GM12878 (cell line): ENCODE measurements around the gene KCNH6. TPM values are rescaled to one million over a fixed set of nuclear protein-coding genes. Genes with fewer than 3 reads are reported as not detected.

ENCODE experiments used
- BCL3 ChIP-seq: IDR thresholded peaks from 2 replicates; pipeline ENCODE4 v1.6.1; 2011; ENCODE audit warnings: borderline replicate concordance, low read depth, mild to moderate bottlenecking, moderate library complexity, low read length; ENCODE audit not compliant: insufficient read depth, poor library complexity, severe bottlenecking
- IRF4 ChIP-seq: IDR thresholded peaks from 2 replicates; pipeline ENCODE4 v1.6.1; 2011; ENCODE audit warnings: low read depth, low read length
- MYC ChIP-seq: IDR thresholded peaks from 2 replicates; pipeline ENCODE4 v1.6.1; 2011; ENCODE audit warnings: mild to moderate bottlenecking, low read length, moderate library complexity, inconsistent platforms; ENCODE audit not compliant: insufficient read depth, insufficient replicate concordance, insufficient read length, severe bottlenecking
- NFIC ChIP-seq: IDR thresholded peaks from 2 replicates; pipeline ENCODE4 v1.6.1; 2012; ENCODE audit warnings: low read depth, mild to moderate bottlenecking, inconsistent platforms, low read length, moderate library complexity
- SKIL ChIP-seq: fragments of 450-650 bp; IDR thresholded peaks from 2 replicates; pipeline ENCODE4 v1.6.1; 2017; ENCODE audit warnings: mild to moderate bottlenecking, low read depth, inconsistent platforms; ENCODE audit not compliant: poor library complexity, severe bottlenecking
- polyA plus RNA-seq, 11 experiments: library from polyadenylated mRNA; depleted of rRNA in 4 of 11; unstranded in 6 of 11; stranded (reverse) in 5 of 11; fragments of >200 nt; fragmentation: Nextera tagmentation in 4 of 11; fragmentation: Illumina TruSeq in 1 of 11; extraction: Ambion mirVana in 4 of 11; extraction: Trizol in 1 of 11; gene quantifications; 1 replicate in 1 of 11; 2 replicates in 10 of 11; pipeline versions ENCODE4 v1.2.1 to v1.2.3, GENCODE V29; 2011 to 2016; ENCODE audit warnings: inconsistent platforms in 2 of 11, missing spikeins in 2 of 11, low read depth in 1 of 11
- small RNA-seq: library from RNA; depleted of rRNA; stranded (forward); fragments of <200 nt; gene quantifications from one replicate; pipeline ENCODE3, GENCODE V24; 2014
- total RNA-seq, 4 experiments: library from RNA; depleted of rRNA in 3 of 4; stranded (reverse); fragments of >200 nt in 3 of 4; fragmentation: Illumina TruSeq in 1 of 4; extraction: Trizol in 1 of 4; gene quantifications; 2 replicates each; pipeline versions ENCODE4 v1.2.1 to v1.2.3, GENCODE V29; 2013 to 2021
- TF ChIP-seq, protein P1 (sequence below): IDR thresholded peaks from 2 replicates; pipeline ENCODE4 v1.6.1; 2011; ENCODE audit warnings: low read depth, low read length, improper control_type of control experiment, borderline replicate concordance

The KCNH6 gene
- total and polyA plus RNA-seq, 10 of the 15 experiments (the other 5 are each of a cell fraction or from before 2014, with no cell fraction given), result not detected

- TF ChIP-seq BCL3 (no peak), IRF4 (no peak), NFIC (no peak), MYC (no peak), SKIL (no peak)
- TF ChIP-seq, protein P1, sequence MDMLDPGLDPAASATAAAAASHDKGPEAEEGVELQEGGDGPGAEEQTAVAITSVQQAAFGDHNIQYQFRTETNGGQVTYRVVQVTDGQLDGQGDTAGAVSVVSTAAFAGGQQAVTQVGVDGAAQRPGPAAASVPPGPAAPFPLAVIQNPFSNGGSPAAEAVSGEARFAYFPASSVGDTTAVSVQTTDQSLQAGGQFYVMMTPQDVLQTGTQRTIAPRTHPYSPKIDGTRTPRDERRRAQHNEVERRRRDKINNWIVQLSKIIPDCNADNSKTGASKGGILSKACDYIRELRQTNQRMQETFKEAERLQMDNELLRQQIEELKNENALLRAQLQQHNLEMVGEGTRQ, result no peak
Observed at GRCh38 chr17:63595132-63595531, 72.0 kb downstream of the KCNH6 start (continued).

Small RNA genes within 50 kb of the gene (small RNA-seq; reads per million reads assigned to genes)
- not detected for gene RNU6-288P

Other genes with a start within 250 kb of the KCNH6 start
- gene CYB561, start 77.1 kb upstream of the KCNH6 start, total RNA-seq (2014; rRNA removed), result 2.8 and 2.9 TPM in 2 replicates
- 1.4 and 1.6 TPM in 2 replicates for gene CYB561, start 77.1 kb upstream of the KCNH6 start, total RNA-seq (2014; rRNA removed; fragmentation: Illumina TruSeq; extraction: Trizol)
- 3.3 and 4.2 TPM in 2 replicates for gene CYB561, start 77.1 kb upstream of the KCNH6 start, total RNA-seq (2021)
- gene CYB561, start 77.1 kb upstream of the KCNH6 start, polyA plus RNA-seq (2011; rRNA removed), result 1.1 and 1.9 TPM in 2 replicates
- gene CYB561, start 77.1 kb upstream of the KCNH6 start, polyA plus RNA-seq (2014; fragmentation: Illumina TruSeq; extraction: Trizol), result 1.3 and 2.0 TPM in 2 replicates
- under 1 TPM; 0.52 to 0.93 TPM for gene CYB561, start 77.1 kb upstream of the KCNH6 start, polyA plus RNA-seq (2014; fragmentation: Nextera tagmentation; extraction: Ambion mirVana)
- 4.8 and 6.9 TPM in 2 replicates for gene CYB561, start 77.1 kb upstream of the KCNH6 start, polyA plus RNA-seq (2014; rRNA removed)
- 1 to 10 TPM; 3.3 TPM for gene CYB561, start 77.1 kb upstream of the KCNH6 start, polyA plus RNA-seq (2016; fragmentation: Nextera tagmentation; extraction: Ambion mirVana)
- not detected in 2 replicates for gene ACE, start 46.3 kb upstream of the KCNH6 start, total RNA-seq (2014; rRNA removed)
- not detected in 2 replicates for gene ACE, start 46.3 kb upstream of the KCNH6 start, total RNA-seq (2014; rRNA removed; fragmentation: Illumina TruSeq; extraction: Trizol)
- gene ACE, start 46.3 kb upstream of the KCNH6 start, total RNA-seq (2021), result 0.08 and 0.46 TPM in 2 replicates
- gene ACE, start 46.3 kb upstream of the KCNH6 start, polyA plus RNA-seq (2011; rRNA removed), result not detected in 2 replicates
- gene ACE, start 46.3 kb upstream of the KCNH6 start, polyA plus RNA-seq (2014; fragmentation: Illumina TruSeq; extraction: Trizol), result not detected in 2 replicates
- not detected for gene ACE, start 46.3 kb upstream of the KCNH6 start, polyA plus RNA-seq (2014; fragmentation: Nextera tagmentation; extraction: Ambion mirVana)
- 0.03 TPM in 1 of 2 replicates, not detected in the other for gene ACE, start 46.3 kb upstream of the KCNH6 start, polyA plus RNA-seq (2014; rRNA removed)
- gene ACE, start 46.3 kb upstream of the KCNH6 start, polyA plus RNA-seq (2016; fragmentation: Nextera tagmentation; extraction: Ambion mirVana), result not detected
- 36.6 and 37.0 TPM in 2 replicates for gene DCAF7, start 27.1 kb downstream of the KCNH6 start, total RNA-seq (2014; rRNA removed)
- 29.1 and 29.3 TPM in 2 replicates for gene DCAF7, start 27.1 kb downstream of the KCNH6 start, total RNA-seq (2014; rRNA removed; fragmentation: Illumina TruSeq; extraction: Trizol)
- 99.8 and 103 TPM in 2 replicates for gene DCAF7, start 27.1 kb downstream of the KCNH6 start, total RNA-seq (2021)
- 45.5 and 60.7 TPM in 2 replicates for gene DCAF7, start 27.1 kb downstream of the KCNH6 start, polyA plus RNA-seq (2011; rRNA removed)
- 65.4 and 67.5 TPM in 2 replicates for gene DCAF7, start 27.1 kb downstream of the KCNH6 start, polyA plus RNA-seq (2014; fragmentation: Illumina TruSeq; extraction: Trizol)
- gene DCAF7, start 27.1 kb downstream of the KCNH6 start, polyA plus RNA-seq (2014; fragmentation: Nextera tagmentation; extraction: Ambion mirVana), result 10 to 100 TPM; 27.0 to 27.4 TPM
- 48.3 and 52.4 TPM in 2 replicates for gene DCAF7, start 27.1 kb downstream of the KCNH6 start, polyA plus RNA-seq (2014; rRNA removed)
- 10 to 100 TPM; 76.5 to 85.0 TPM for gene DCAF7, start 27.1 kb downstream of the KCNH6 start, polyA plus RNA-seq (2016; fragmentation: Nextera tagmentation; extraction: Ambion mirVana)
- 11.8 and 14.3 TPM in 2 replicates for gene TACO1, start 77.5 kb downstream of the KCNH6 start, total RNA-seq (2014; rRNA removed)
- gene TACO1, start 77.5 kb downstream of the KCNH6 start, total RNA-seq (2014; rRNA removed; fragmentation: Illumina TruSeq; extraction: Trizol), result 18.7 and 19.9 TPM in 2 replicates
- gene TACO1, start 77.5 kb downstream of the KCNH6 start, total RNA-seq (2021), result 31.0 and 31.1 TPM in 2 replicates
- gene TACO1, start 77.5 kb downstream of the KCNH6 start, polyA plus RNA-seq (2011; rRNA removed), result 24.9 and 26.7 TPM in 2 replicates
- gene TACO1, start 77.5 kb downstream of the KCNH6 start, polyA plus RNA-seq (2014; fragmentation: Illumina TruSeq; extraction: Trizol), result 27.1 and 27.3 TPM in 2 replicates
- gene TACO1, start 77.5 kb downstream of the KCNH6 start, polyA plus RNA-seq (2014; fragmentation: Nextera tagmentation; extraction: Ambion mirVana), result 10 to 100 TPM in 1 of 2 experiments, 1 to 10 TPM in 1; 8.5 to 16.1 TPM
- gene TACO1, start 77.5 kb downstream of the KCNH6 start, polyA plus RNA-seq (2014; rRNA removed), result 30.8 and 32.7 TPM in 2 replicates
- gene TACO1, start 77.5 kb downstream of the KCNH6 start, polyA plus RNA-seq (2016; fragmentation: Nextera tagmentation; extraction: Ambion mirVana), result 10 to 100 TPM; 33.7 to 38.6 TPM
- gene MAP3K3, start 99.1 kb downstream of the KCNH6 start, total RNA-seq (2014; rRNA removed), result 24.1 and 24.3 TPM in 2 replicates
- 16.0 and 17.2 TPM in 2 replicates for gene MAP3K3, start 99.1 kb downstream of the KCNH6 start, total RNA-seq (2014; rRNA removed; fragmentation: Illumina TruSeq; extraction: Trizol)
- 22.9 and 23.2 TPM in 2 replicates for gene MAP3K3, start 99.1 kb downstream of the KCNH6 start, total RNA-seq (2021)
- gene MAP3K3, start 99.1 kb downstream of the KCNH6 start, polyA plus RNA-seq (2011; rRNA removed), result 11.6 and 13.8 TPM in 2 replicates
- gene MAP3K3, start 99.1 kb downstream of the KCNH6 start, polyA plus RNA-seq (2014; fragmentation: Illumina TruSeq; extraction: Trizol), result 10.3 and 16.1 TPM in 2 replicates
- gene MAP3K3, start 99.1 kb downstream of the KCNH6 start, polyA plus RNA-seq (2014; fragmentation: Nextera tagmentation; extraction: Ambion mirVana), result 1 to 10 TPM; 1.6 to 2.0 TPM
- 19.0 and 19.9 TPM in 2 replicates for gene MAP3K3, start 99.1 kb downstream of the KCNH6 start, polyA plus RNA-seq (2014; rRNA removed)
- 1 to 10 TPM; 3.4 to 5.3 TPM for gene MAP3K3, start 99.1 kb downstream of the KCNH6 start, polyA plus RNA-seq (2016; fragmentation: Nextera tagmentation; extraction: Ambion mirVana)
- 247 and 261 TPM in 2 replicates for gene LIMD2, start 176.8 kb downstream of the KCNH6 start, total RNA-seq (2014; rRNA removed)
- gene LIMD2, start 176.8 kb downstream of the KCNH6 start, total RNA-seq (2014; rRNA removed; fragmentation: Illumina TruSeq; extraction: Trizol), result 75.5 and 81.3 TPM in 2 replicates
- gene LIMD2, start 176.8 kb downstream of the KCNH6 start, total RNA-seq (2021), result 251 and 259 TPM in 2 replicates
- gene LIMD2, start 176.8 kb downstream of the KCNH6 start, polyA plus RNA-seq (2011; rRNA removed), result 40.7 and 103 TPM in 2 replicates
- 5.9 and 58.2 TPM in 2 replicates for gene LIMD2, start 176.8 kb downstream of the KCNH6 start, polyA plus RNA-seq (2014; fragmentation: Illumina TruSeq; extraction: Trizol)
- gene LIMD2, start 176.8 kb downstream of the KCNH6 start, polyA plus RNA-seq (2014; fragmentation: Nextera tagmentation; extraction: Ambion mirVana), result 1 to 10 TPM; 1.1 to 5.0 TPM
- 290 and 364 TPM in 2 replicates for gene LIMD2, start 176.8 kb downstream of the KCNH6 start, polyA plus RNA-seq (2014; rRNA removed)
- gene LIMD2, start 176.8 kb downstream of the KCNH6 start, polyA plus RNA-seq (2016; fragmentation: Nextera tagmentation; extraction: Ambion mirVana), result 100 to 1,000 TPM; 307 to 339 TPM
- gene STRADA, start 218.4 kb downstream of the KCNH6 start, total RNA-seq (2014; rRNA removed), result 28.6 and 33.2 TPM in 2 replicates
- gene STRADA, start 218.4 kb downstream of the KCNH6 start, total RNA-seq (2014; rRNA removed; fragmentation: Illumina TruSeq; extraction: Trizol), result 30.8 and 32.8 TPM in 2 replicates
- 40.0 and 45.3 TPM in 2 replicates for gene STRADA, start 218.4 kb downstream of the KCNH6 start, total RNA-seq (2021)
- 43.0 and 50.5 TPM in 2 replicates for gene STRADA, start 218.4 kb downstream of the KCNH6 start, polyA plus RNA-seq (2011; rRNA removed)
- 49.5 and 51.2 TPM in 2 replicates for gene STRADA, start 218.4 kb downstream of the KCNH6 start, polyA plus RNA-seq (2014; fragmentation: Illumina TruSeq; extraction: Trizol)
- 10 to 100 TPM; 13.3 to 15.6 TPM for gene STRADA, start 218.4 kb downstream of the KCNH6 start, polyA plus RNA-seq (2014; fragmentation: Nextera tagmentation; extraction: Ambion mirVana)
- 39.7 and 42.7 TPM in 2 replicates for gene STRADA, start 218.4 kb downstream of the KCNH6 start, polyA plus RNA-seq (2014; rRNA removed)
- gene STRADA, start 218.4 kb downstream of the KCNH6 start, polyA plus RNA-seq (2016; fragmentation: Nextera tagmentation; extraction: Ambion mirVana), result 10 to 100 TPM; 50.0 to 54.1 TPM